Gastroesophageal sphincter (tissue), 4 donors: Measurements from ENCODE around the gene ECSIT. TPM values are rescaled to one million over a fixed set of nuclear protein-coding genes. Genes with fewer than 3 reads are reported as not detected.
A peak's percentile ranks its signal among the peaks of the same experiment; 100 is the strongest.

Experiments
- ATAC-seq: fragments of 150-250 bp; one replicate; pipeline ENCODE4 v1.9.1; 2016; ENCODE audit warnings: mild to moderate bottlenecking, moderate library complexity
- H3K27ac ChIP-seq, 4 donors: fragments of 200-600 bp; sonication (generic) in 3 of 4; 1 replicate in 3 of 4; 2 replicates in 1 of 4; pipeline ENCODE4 v1.5.1; 2016 to 2019
- H3K27me3 ChIP-seq: fragments of 200-600 bp; sonication (generic); one replicate; pipeline ENCODE4 v1.5.1; 2019
- H3K36me3 ChIP-seq, 2 donors: fragments of 200-600 bp; sonication (generic); one replicate each; pipeline ENCODE4 v1.5.1; 2019; ENCODE audit warnings: control low read depth in 1 of 2
- H3K4me1 ChIP-seq, 3 donors: fragments of 200-600 bp; sonication (generic); 1 replicate in 2 of 3; 2 replicates in 1 of 3; pipeline ENCODE4 v1.5.1; 2016 to 2019; ENCODE audit warnings: control low read depth in 2 of 3
- H3K4me3 ChIP-seq, 2 donors: fragments of 200-600 bp; sonication (generic); one replicate each; pipeline ENCODE4 v1.5.1; 2019; ENCODE audit warnings: mild to moderate bottlenecking in 1 of 2, moderate library complexity in 1 of 2
- H3K9me3 ChIP-seq, 3 donors: fragments of 200-600 bp; sonication (generic); one replicate each; pipeline ENCODE4 v1.5.1; 2017 to 2019; ENCODE audit warnings: control low read depth in 2 of 3
- EP300 ChIP-seq: sonication (generic); formaldehyde crosslinking; IDR thresholded peaks from one replicate; pipeline ENCODE4 v1.6.1; 2017; ENCODE audit warnings: antibody characterized with exemption, mild to moderate bottlenecking
- POLR2A ChIP-seq, 2 donors: fragments of 450-650 bp; IDR thresholded peaks; one replicate each; pipeline ENCODE4 v1.6.1; 2017; ENCODE audit warnings: antibody characterized with exemption in 2 of 2, mild to moderate bottlenecking in 2 of 2, moderate library complexity in 1 of 2
- POLR2AphosphoS5 ChIP-seq: sonication (generic); formaldehyde crosslinking; IDR thresholded peaks from one replicate; pipeline ENCODE4 v1.6.1; 2017; ENCODE audit warnings: antibody characterized with exemption
- WGBS, 2 donors: methylation state at CpG; one replicate each; pipeline ENCODE4 v1.1.5; 2018; ENCODE audit warnings: low coverage in 1 of 2; 5-methylcytosine and 5-hydroxymethylcytosine counted together
- total RNA-seq, 4 donors: library from RNA; depleted of rRNA; stranded (reverse); fragments of >200 nt; gene quantifications; one replicate each; pipeline ENCODE4 v1.1.0, GENCODE V29; 2016
- TF ChIP-seq, protein P1 (sequence below), 4 experiments: fragments of 200-600 bp in 2 of 4; fragments of 450-650 bp in 2 of 4; sonication (generic) in 1 of 4; IDR thresholded peaks; one replicate each; pipeline ENCODE4 v1.5.1; 2017 to 2019; ENCODE audit warnings: antibody characterized with exemption in 4 of 4, mild to moderate bottlenecking in 2 of 4, moderate library complexity in 2 of 4

The ECSIT gene
- total RNA-seq, 4 donors from 2014 or later, result 50.1 to 88.3 (median 65.2) TPM

DNA sequence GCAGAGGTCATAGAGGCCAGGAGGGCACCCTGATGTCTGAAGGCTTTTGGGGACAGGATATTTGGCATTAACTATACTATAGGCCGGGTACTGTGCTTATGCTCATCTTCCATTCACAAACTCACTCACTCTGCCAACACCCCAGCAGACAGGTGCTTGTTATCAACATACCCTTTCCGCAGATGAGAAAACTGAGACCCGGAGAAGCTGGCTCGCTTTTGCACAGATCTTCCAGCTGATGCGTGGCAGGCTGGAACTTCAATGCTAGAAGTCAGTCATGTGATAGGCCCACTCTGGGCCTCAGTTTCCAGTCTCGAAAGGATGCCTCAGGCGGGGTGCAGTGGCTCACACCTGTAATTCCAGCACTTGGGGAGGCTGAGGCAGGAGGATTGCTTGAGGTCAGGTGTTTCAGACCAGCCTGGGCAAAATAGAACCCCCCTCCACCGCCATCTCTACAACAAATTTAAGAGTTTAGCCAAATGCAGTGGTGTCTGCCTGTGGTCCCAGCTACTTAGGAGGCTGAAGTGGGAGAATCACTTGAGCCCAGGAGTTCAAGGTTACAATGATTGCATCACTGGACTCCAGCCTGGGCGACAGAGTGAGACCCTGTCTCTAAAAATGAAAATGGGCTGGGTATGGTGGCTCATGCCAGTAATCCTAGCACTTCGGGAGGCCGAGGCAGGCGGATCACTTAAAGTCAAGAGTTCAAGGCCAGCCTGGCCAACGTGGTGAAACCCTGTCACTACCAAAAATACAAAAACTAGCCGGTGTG lies 19.2 kb upstream of the ECSIT start:
- H3K9me3 ChIP-seq, result no peaks in the 10 kb centered on the region
- peaks cover 0 to 90% (median 0%) of the 10 kb centered on the region in 3 donors for H3K4me1 ChIP-seq
- TF ChIP-seq POLR2A (IDR thresholded peaks at IDR 0.05) (no peak), EP300 (no peak), POLR2AphosphoS5 (no peak)
- TF ChIP-seq, protein P1, sequence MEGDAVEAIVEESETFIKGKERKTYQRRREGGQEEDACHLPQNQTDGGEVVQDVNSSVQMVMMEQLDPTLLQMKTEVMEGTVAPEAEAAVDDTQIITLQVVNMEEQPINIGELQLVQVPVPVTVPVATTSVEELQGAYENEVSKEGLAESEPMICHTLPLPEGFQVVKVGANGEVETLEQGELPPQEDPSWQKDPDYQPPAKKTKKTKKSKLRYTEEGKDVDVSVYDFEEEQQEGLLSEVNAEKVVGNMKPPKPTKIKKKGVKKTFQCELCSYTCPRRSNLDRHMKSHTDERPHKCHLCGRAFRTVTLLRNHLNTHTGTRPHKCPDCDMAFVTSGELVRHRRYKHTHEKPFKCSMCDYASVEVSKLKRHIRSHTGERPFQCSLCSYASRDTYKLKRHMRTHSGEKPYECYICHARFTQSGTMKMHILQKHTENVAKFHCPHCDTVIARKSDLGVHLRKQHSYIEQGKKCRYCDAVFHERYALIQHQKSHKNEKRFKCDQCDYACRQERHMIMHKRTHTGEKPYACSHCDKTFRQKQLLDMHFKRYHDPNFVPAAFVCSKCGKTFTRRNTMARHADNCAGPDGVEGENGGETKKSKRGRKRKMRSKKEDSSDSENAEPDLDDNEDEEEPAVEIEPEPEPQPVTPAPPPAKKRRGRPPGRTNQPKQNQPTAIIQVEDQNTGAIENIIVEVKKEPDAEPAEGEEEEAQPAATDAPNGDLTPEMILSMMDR (IDR thresholded peaks at IDR 0.05), result no peak
- no peak overlapping the region for H3K4me3 ChIP-seq
- no peak for ATAC-seq
- no peaks in the 10 kb centered on the region for H3K27me3 ChIP-seq
- H3K27ac ChIP-seq, result peak overlapping the region in 3 of 4 donors; percentile 37 to 95 (median 83)
- peaks cover 0 to 83% of the 10 kb centered on the region in 2 donors for H3K36me3 ChIP-seq
- WGBS, 2 donors, result 63 to 78% methylated on average over 4 to 7 of the region's 14 CpGs

GRCh38 chr19:11541238-11541637 lies 12.3 kb upstream of the ECSIT start:
- Histone ChIP-seq H3K4me1 (peaks cover 0 to 89% (median 3%) of the 10 kb centered on the region in 3 donors), H3K4me3 (peak overlapping the region; percentile 65 to 68), H3K9me3 (no peaks in the 10 kb centered on the region), H3K27ac (peak overlapping the region; percentile 94 to 98 (median 96)), H3K36me3 (peaks cover 0 to 44% of the 10 kb centered on the region in 2 donors), H3K27me3 (peaks cover 8% of the 10 kb centered on the region)
- TF ChIP-seq, protein P1 (IDR thresholded peaks at IDR 0.05), result no peak
- TF ChIP-seq EP300 (no peak), POLR2A (IDR thresholded peaks at IDR 0.05) (no peak), POLR2AphosphoS5 (no peak)
- WGBS, 2 donors, result 38 to 55% methylated on average over 3 of the region's 3 CpGs
- ATAC-seq, result no peak

DNA sequence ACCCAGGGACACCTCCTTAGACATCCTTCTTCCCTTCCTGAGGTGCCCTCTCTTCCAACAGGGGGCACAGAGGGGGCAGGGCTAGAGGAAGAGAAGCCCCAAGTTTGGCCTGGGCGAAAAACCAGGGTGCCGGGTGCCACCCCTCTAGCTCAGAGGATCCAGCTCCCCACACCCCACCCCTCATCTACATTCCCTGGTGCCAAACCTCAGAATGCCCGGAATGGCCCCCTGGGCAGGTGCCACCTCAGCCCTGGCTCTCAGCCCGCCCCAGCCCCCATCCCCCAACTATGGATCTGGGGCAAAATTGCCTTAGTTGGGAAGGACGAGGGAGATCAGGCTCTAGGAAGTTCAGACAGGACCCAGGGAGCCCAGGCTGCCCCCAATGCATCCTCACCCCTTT lies 11.7 kb upstream of the ECSIT start:
- H3K36me3 ChIP-seq, result peaks cover 0 to 38% of the 10 kb centered on the region in 2 donors
- ATAC-seq, result no peak
- H3K27ac ChIP-seq, result peak overlapping the region; percentile 94 to 98 (median 96)
- WGBS, 2 donors, result no CpG with 5 or more reads among the region's 5 CpGs
- H3K4me3 ChIP-seq, result peak overlapping the region; percentile 65 to 68
- peaks cover 0 to 90% (median 3%) of the 10 kb centered on the region in 3 donors for H3K4me1 ChIP-seq
- peaks cover 8% of the 10 kb centered on the region for H3K27me3 ChIP-seq
- no peaks in the 10 kb centered on the region for H3K9me3 ChIP-seq
- TF ChIP-seq, protein P1 (IDR thresholded peaks at IDR 0.05), result no peak
- TF ChIP-seq POLR2A (IDR thresholded peaks at IDR 0.05) (no peak), POLR2AphosphoS5 (no peak), EP300 (no peak)

DNA sequence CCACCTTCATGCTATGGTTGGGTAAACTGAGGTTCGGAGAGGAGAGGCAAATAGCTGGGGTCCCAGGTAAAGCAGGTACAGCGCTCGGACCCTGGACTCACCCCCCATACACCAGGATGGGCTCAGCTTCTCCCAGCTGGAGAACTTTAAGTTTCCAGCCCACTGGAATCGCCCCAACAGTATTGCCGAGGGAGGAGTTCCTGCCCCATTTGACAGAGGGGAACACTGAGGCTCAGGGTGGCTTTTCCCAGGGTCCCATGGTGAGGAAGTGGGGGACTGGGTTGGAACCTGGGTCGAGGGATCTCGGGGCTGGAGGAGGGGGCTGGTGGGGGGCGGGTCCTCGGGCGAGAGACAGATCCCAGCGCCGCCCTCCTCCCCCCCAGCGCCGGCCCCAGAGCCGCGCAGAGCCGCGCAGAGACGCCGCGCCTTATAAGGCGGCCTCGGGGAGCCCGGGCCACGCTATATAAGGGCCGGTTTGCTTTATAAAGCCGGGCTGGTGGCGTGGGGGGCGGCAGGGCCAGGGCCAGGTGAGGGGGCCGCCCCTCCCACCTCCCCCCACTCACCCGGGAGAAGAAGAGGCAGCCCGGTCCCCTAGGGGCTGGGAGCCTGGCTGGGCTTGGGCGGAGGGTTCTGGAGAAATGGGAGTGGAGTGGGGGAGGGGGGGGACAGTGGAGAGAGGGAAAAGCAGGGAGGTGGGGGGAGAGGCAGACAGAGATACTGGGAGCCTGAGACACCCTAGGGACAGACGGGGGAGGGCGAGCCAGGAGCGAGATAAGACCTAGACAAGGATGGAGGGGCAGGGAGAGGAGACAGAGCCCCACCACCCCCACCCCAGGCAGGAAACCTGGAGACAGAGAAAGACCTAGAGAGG lies 10.8 kb upstream of the ECSIT start:
- Histone ChIP-seq H3K4me1 (peaks cover 0 to 91% (median 6%) of the 10 kb centered on the region in 3 donors), H3K36me3 (peaks cover 0 to 31% of the 10 kb centered on the region in 2 donors), H3K27ac (peak overlapping the region; percentile 94 to 98 (median 96)), H3K4me3 (peak overlapping the region; percentile 65 to 68), H3K27me3 (peaks cover 8% of the 10 kb centered on the region), H3K9me3 (no peaks in the 10 kb centered on the region)
- TF ChIP-seq POLR2A (IDR thresholded peaks at IDR 0.05) (peak; percentile 60 to 69), EP300 (no peak), POLR2AphosphoS5 (peak; percentile 58)
- TF ChIP-seq, protein P1 (IDR thresholded peaks at IDR 0.05), result no peak
- peak; percentile 66 for ATAC-seq
- 0 to 13% methylated on average over 1 to 7 of the region's 36 CpGs for WGBS, 2 donors
